SU-DHL-6 (cell line): Measurements from ENCODE around the gene STEAP4.
"Not testable (repeated sequence)": the region's sequence is repeated elsewhere in the genome, so short reads cannot be mapped to it uniquely, and the experiment has no call there.

Source experiments
- H2AFZ ChIP-seq: fragments of 200-600 bp; sonication (generic); 2 replicates; pipeline ENCODE4 v1.6.1; 2014; ENCODE audit warnings: low read depth, mild to moderate bottlenecking, moderate library complexity, mixed read lengths, antibody characterized with exemption, low read length; ENCODE audit not compliant: severe bottlenecking
- H3F3A ChIP-seq: fragments of 200-600 bp; shearing (Covaris generic); 2 replicates; pipeline ENCODE4 v1.6.0; 2016; ENCODE audit warnings: antibody characterized with exemption, mild to moderate bottlenecking; ENCODE audit not compliant: insufficient read depth
- H3K27ac ChIP-seq: fragments of 200-600 bp; sonication (generic); 2 replicates; pipeline ENCODE4 v1.5.1; 2016; ENCODE audit warnings: low read depth, mild to moderate bottlenecking, low read length, moderate library complexity, mixed read lengths
- H3K27me3 ChIP-seq: fragments of 200-600 bp; sonication (generic), shearing (Covaris generic); 2 replicates; pipeline ENCODE4 v1.6.0; 2014; ENCODE audit warnings: mild to moderate bottlenecking, low read length
- H3K36me3 ChIP-seq: fragments of 200-600 bp; sonication (generic); 2 replicates; pipeline ENCODE4 v1.6.1; 2014; ENCODE audit warnings: mild to moderate bottlenecking, low read length, mixed read lengths
- H3K4me2 ChIP-seq: fragments of 300-600, 200-600 bp; shearing (Covaris generic), sonication (generic); 2 replicates; pipeline ENCODE4 v1.6.0; 2014; ENCODE audit warnings: low read length, low read depth, mild to moderate bottlenecking; ENCODE audit not compliant: poor library complexity, severe bottlenecking
- H3K4me3 ChIP-seq: fragments of 200-600 bp; sonication (generic); 2 replicates; pipeline ENCODE4 v1.5.1; 2014; ENCODE audit warnings: antibody characterized with exemption, low read length, mild to moderate bottlenecking, mixed read lengths; ENCODE audit not compliant: insufficient read depth, poor library complexity, severe bottlenecking
- H3K79me2 ChIP-seq: fragments of 200-600 bp; sonication (generic); 2 replicates; pipeline ENCODE4 v1.6.1; 2014; ENCODE audit warnings: mild to moderate bottlenecking, low read length, moderate library complexity; ENCODE audit not compliant: insufficient read depth
- H3K9ac ChIP-seq: fragments of 200-600 bp; sonication (generic); 2 replicates; pipeline ENCODE4 v1.7.0; 2014; ENCODE audit warnings: mild to moderate bottlenecking, low read length
- H3K9me2 ChIP-seq: fragments of 200-600 bp; sonication (generic); replicated peaks from 2 replicates; pipeline ENCODE4 v1.6.1; 2014; ENCODE audit warnings: low read length; ENCODE audit not compliant: insufficient read depth
- H3K9me3 ChIP-seq: fragments of 200-600 bp; sonication (generic); 2 replicates; pipeline ENCODE4 v1.6.1; 2014; ENCODE audit warnings: low read length, mixed read lengths; ENCODE audit not compliant: insufficient read depth
- H4K20me1 ChIP-seq: fragments of 200-600 bp; sonication (generic); 2 replicates; pipeline ENCODE4 v1.6.1; 2014; ENCODE audit warnings: low read depth, mild to moderate bottlenecking, antibody characterized with exemption, low read length, moderate library complexity, mixed read lengths
- CTCF ChIP-seq: fragments of 200-600 bp; sonication (generic); IDR thresholded peaks from one replicate; pipeline ENCODE4 v1.5.1; 2017; ENCODE audit warnings: antibody characterized with exemption, mild to moderate bottlenecking, low read length, moderate library complexity; ENCODE audit not compliant: insufficient read depth, poor library complexity, severe bottlenecking
- EZH2phosphoT487 ChIP-seq: fragments of 200-600 bp; sonication (generic), shearing (Covaris generic); conservative IDR thresholded peaks from 2 replicates; pipeline ENCODE4 v1.6.1; 2018; ENCODE audit warnings: mild to moderate bottlenecking, antibody characterized with exemption, low read length, moderate library complexity, mixed read lengths

The STEAP4 gene

GRCh38 chr7:88278881-88279280, 27.8 kb downstream of the STEAP4 start:
- Histone ChIP-seq H3K9me3 (no peaks in the 10 kb centered on the region), H3F3A (no peaks in the 10 kb centered on the region), H3K4me2 (no peak overlapping the region), H3K27me3 (no peaks in the 10 kb centered on the region), H3K79me2 (no peaks in the 10 kb centered on the region), H3K36me3 (no peaks in the 10 kb centered on the region), H2AFZ (no peak overlapping the region), H4K20me1 (no peaks in the 10 kb centered on the region), H3K4me3 (no peak overlapping the region), H3K9ac (no peak overlapping the region), H3K9me2 (no peaks in the 10 kb centered on the region), H3K27ac (no peak overlapping the region)
- TF ChIP-seq EZH2phosphoT487 (no peak), CTCF (no peak)

GRCh38 chr7:88276605-88277153, 30.0 kb downstream of the STEAP4 start:
- Histone ChIP-seq H3K27ac (no peak overlapping the region), H3K36me3 (no peaks in the 10 kb centered on the region), H3K9me3 (no peaks in the 10 kb centered on the region), H2AFZ (no peak overlapping the region), H3K27me3 (no peaks in the 10 kb centered on the region), H3K9ac (no peak overlapping the region), H4K20me1 (no peaks in the 10 kb centered on the region), H3K4me3 (no peak overlapping the region), H3K9me2 (no peaks in the 10 kb centered on the region), H3F3A (no peaks in the 10 kb centered on the region), H3K79me2 (no peaks in the 10 kb centered on the region), H3K4me2 (no peak overlapping the region)
- TF ChIP-seq EZH2phosphoT487 (no peak), CTCF (no peak)

- not testable (repeated sequence) for H3K4me2 ChIP-seq, H3K9ac ChIP-seq, H3K36me3 ChIP-seq, H3K27ac ChIP-seq, H4K20me1 ChIP-seq, H3K27me3 ChIP-seq, H3K4me3 ChIP-seq, H3K79me2 ChIP-seq, H2AFZ ChIP-seq, H3K9me2 ChIP-seq, H3K9me3 ChIP-seq, H3F3A ChIP-seq
Observed at GRCh38 chr7:88274856-88275255, 31.8 kb downstream of the STEAP4 start.

- H3K4me3 ChIP-seq = no peak overlapping the region
- H3K27me3 ChIP-seq = no peaks in the 10 kb centered on the region
- no peaks in the 10 kb centered on the region for H3K36me3 ChIP-seq
- no peaks in the 10 kb centered on the region for H3K9me3 ChIP-seq
- no peaks in the 10 kb centered on the region for H4K20me1 ChIP-seq
- H3K9me2 ChIP-seq = no peaks in the 10 kb centered on the region
- H3K4me2 ChIP-seq = no peak overlapping the region
- no peaks in the 10 kb centered on the region for H3K79me2 ChIP-seq
- H3F3A ChIP-seq = no peaks in the 10 kb centered on the region
- H2AFZ ChIP-seq = no peak overlapping the region
- H3K9ac ChIP-seq = no peak overlapping the region
- H3K27ac ChIP-seq = no peak overlapping the region
- no peak for TF ChIP-seq EZH2phosphoT487
- no peak for TF ChIP-seq CTCF
Observed at GRCh38 chr7:88269586-88269985, 37.1 kb downstream of the STEAP4 start.
